Breast epithelium (tissue), 3 donors: ENCODE data around the gene UACA.

ENCODE experiments used
- POLR2A ChIP-seq: fragments of 450-650 bp; IDR thresholded peaks from one replicate; pipeline ENCODE4 v1.6.1; 2016; ENCODE audit warnings: antibody characterized with exemption, mild to moderate bottlenecking, moderate library complexity
- TF ChIP-seq, protein P1 (sequence below), 3 donors: fragments of 450-650 bp; IDR thresholded peaks; one replicate each; pipeline ENCODE4 v1.5.1; 2016 to 2017; ENCODE audit warnings: antibody characterized with exemption in 3 of 3, mild to moderate bottlenecking in 3 of 3, moderate library complexity in 3 of 3

DNA sequence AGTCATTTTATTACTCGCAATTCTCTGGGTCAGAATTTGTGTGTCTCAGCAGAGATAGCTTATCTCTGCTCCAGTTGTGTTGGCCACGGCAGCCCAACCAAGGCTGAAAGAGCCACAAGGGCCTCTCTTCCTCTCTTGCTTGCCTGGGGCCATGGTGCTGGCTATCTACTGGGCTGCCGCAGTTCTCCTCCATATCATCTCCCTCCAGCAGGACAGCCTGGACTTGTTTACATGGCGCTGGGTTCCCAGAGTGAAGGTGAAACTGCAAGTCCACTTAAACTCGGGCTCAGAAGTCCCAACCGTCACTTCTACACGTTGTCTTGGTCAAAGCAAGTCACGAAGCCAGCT is 134.8 kb downstream of the UACA start:
- TF ChIP-seq, protein P1, sequence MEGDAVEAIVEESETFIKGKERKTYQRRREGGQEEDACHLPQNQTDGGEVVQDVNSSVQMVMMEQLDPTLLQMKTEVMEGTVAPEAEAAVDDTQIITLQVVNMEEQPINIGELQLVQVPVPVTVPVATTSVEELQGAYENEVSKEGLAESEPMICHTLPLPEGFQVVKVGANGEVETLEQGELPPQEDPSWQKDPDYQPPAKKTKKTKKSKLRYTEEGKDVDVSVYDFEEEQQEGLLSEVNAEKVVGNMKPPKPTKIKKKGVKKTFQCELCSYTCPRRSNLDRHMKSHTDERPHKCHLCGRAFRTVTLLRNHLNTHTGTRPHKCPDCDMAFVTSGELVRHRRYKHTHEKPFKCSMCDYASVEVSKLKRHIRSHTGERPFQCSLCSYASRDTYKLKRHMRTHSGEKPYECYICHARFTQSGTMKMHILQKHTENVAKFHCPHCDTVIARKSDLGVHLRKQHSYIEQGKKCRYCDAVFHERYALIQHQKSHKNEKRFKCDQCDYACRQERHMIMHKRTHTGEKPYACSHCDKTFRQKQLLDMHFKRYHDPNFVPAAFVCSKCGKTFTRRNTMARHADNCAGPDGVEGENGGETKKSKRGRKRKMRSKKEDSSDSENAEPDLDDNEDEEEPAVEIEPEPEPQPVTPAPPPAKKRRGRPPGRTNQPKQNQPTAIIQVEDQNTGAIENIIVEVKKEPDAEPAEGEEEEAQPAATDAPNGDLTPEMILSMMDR (IDR thresholded peaks at IDR 0.05): no peak
- TF ChIP-seq POLR2A: no peak
